Stomach (tissue), 9 donors: Measurements from ENCODE around the gene COX8A. TPM values are rescaled to one million over a fixed set of nuclear protein-coding genes. Genes with fewer than 3 reads are reported as not detected.

Experiments used
- DNase-seq, 2 donors: peaks; one replicate each; pipeline versions ENCODE4 v3.0.0 to v3.0.0-alpha.2; 2013 to 2019
- H3K27ac ChIP-seq, 5 donors: fragments of 200-600 bp in 4 of 5; sonication (generic) in 4 of 5; one replicate each; pipeline ENCODE4 v1.5.1; 2013 to 2019; ENCODE audit warnings: mild to moderate bottlenecking in 1 of 5, moderate library complexity in 1 of 5
- H3K27me3 ChIP-seq, 3 donors: fragments of 200-600 bp; sonication (generic); one replicate each; pipeline ENCODE4 v1.5.1; 2017 to 2019; ENCODE audit warnings: mixed run types in 1 of 3
- H3K36me3 ChIP-seq, 4 donors: fragments of 200-600 bp; sonication (generic); 1 replicate in 3 of 4; 2 replicates in 1 of 4; pipeline ENCODE4 v1.5.1; 2016 to 2019
- H3K4me1 ChIP-seq, 4 donors: fragments of 200-600 bp; sonication (generic); one replicate each; pipeline ENCODE4 v1.5.1; 2016 to 2019
- H3K4me3 ChIP-seq, 4 donors: fragments of 200-600 bp; sonication (generic) in 3 of 4; one replicate each; pipeline ENCODE4 v1.5.1; 2016 to 2019; ENCODE audit warnings: mild to moderate bottlenecking in 1 of 4
- H3K9me3 ChIP-seq, 4 donors: fragments of 200-600 bp; sonication (generic); one replicate each; pipeline ENCODE4 v1.5.1; 2016 to 2019
- EP300 ChIP-seq: sonication (generic); formaldehyde crosslinking; IDR thresholded peaks from one replicate; pipeline ENCODE4 v1.6.1; 2017; ENCODE audit warnings: antibody characterized with exemption
- POLR2A ChIP-seq, 4 donors: fragments of 450-650 bp; IDR thresholded peaks; one replicate each; pipeline ENCODE4 v1.6.1; 2016; ENCODE audit warnings: antibody characterized with exemption in 4 of 4, control low read depth in 2 of 4, mild to moderate bottlenecking in 1 of 4, moderate library complexity in 1 of 4
- POLR2AphosphoS5 ChIP-seq, 3 donors: sonication (generic); formaldehyde crosslinking; IDR thresholded peaks; one replicate each; pipeline ENCODE4 v1.6.1; 2016; ENCODE audit warnings: antibody characterized with exemption in 3 of 3
- WGBS, 5 donors: extraction: QIAGEN DNeasy Blood & Tissue Kit in 3 of 5; methylation state at CpG; one replicate each; pipeline versions ENCODE4 v1.1.5 to v1.1.7; 2013 to 2018; 5-methylcytosine and 5-hydroxymethylcytosine counted together
- intact Hi-C: fragments of 100-400 bp; cut with DNase I; formaldehyde crosslinking; loops from one replicate; pipeline ENCODE4 v1.15.1; 2023; ENCODE audit warnings: low total_unique reads
- polyA plus RNA-seq, 3 donors: library from polyadenylated mRNA; stranded (reverse); fragments of 200-250 nt; gene quantifications; one replicate each; pipeline ENCODE4 v1.2.3, GENCODE V29; 2013
- total RNA-seq, 5 donors: library from RNA; depleted of rRNA; stranded (reverse); fragments of >200 nt; gene quantifications; one replicate each; pipeline versions ENCODE4 v1.1.0 to v1.2.3, GENCODE V29; 2014 to 2016
- TF ChIP-seq, protein P1 (sequence below), 7 experiments: fragments of 450-650 bp in 4 of 7; fragments of 200-600 bp in 3 of 7; sonication (generic) in 3 of 7; IDR thresholded peaks; one replicate each; pipeline ENCODE4 v1.5.1; 2016 to 2019; ENCODE audit warnings: antibody characterized with exemption in 7 of 7, control low read depth in 2 of 7, mild to moderate bottlenecking in 1 of 7
- donor health status: healthy with polysubstance abuse.
- donor health status: Bipolar disorder and iron deficiency.
- donor health status: healthy.

The COX8A gene
- total and polyA plus RNA-seq, 8 donors = 107 to 1,045 (median 933) TPM

DNA sequence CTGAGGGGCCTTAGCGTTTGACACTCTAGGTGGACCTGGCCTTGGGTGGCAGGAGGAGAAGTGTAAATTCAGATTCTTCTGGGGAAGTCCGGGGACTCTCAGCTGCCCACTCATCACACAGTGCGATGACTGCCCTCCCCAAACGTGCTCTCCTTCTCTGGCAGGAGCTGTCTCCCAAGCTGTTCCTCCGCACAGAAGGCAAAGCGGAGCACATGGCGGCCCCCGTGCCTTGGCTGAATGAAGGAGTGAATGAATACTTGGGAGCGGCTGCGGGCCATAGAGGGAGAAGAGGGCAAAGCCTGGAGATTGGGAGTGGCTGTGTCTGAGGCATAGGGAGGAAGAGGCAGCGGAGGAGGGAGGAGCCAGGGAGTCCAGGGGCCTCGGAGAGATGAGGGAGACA, 42.5 kb upstream of the COX8A start:
- H3K36me3 ChIP-seq = no peaks in the 10 kb centered on the region
- H3K27me3 ChIP-seq = no peaks in the 10 kb centered on the region
- no peak overlapping the region for H3K27ac ChIP-seq
- no peaks in the 10 kb centered on the region for H3K9me3 ChIP-seq
- WGBS, 5 donors = 78 to 85% (median 84%) methylated on average over 12 of the region's 12 CpGs
- no peaks in the 10 kb centered on the region for H3K4me1 ChIP-seq
- no peak for DNase-seq
- H3K4me3 ChIP-seq = no peak overlapping the region
- intact Hi-C loops = no loop called here
- TF ChIP-seq, protein P1, sequence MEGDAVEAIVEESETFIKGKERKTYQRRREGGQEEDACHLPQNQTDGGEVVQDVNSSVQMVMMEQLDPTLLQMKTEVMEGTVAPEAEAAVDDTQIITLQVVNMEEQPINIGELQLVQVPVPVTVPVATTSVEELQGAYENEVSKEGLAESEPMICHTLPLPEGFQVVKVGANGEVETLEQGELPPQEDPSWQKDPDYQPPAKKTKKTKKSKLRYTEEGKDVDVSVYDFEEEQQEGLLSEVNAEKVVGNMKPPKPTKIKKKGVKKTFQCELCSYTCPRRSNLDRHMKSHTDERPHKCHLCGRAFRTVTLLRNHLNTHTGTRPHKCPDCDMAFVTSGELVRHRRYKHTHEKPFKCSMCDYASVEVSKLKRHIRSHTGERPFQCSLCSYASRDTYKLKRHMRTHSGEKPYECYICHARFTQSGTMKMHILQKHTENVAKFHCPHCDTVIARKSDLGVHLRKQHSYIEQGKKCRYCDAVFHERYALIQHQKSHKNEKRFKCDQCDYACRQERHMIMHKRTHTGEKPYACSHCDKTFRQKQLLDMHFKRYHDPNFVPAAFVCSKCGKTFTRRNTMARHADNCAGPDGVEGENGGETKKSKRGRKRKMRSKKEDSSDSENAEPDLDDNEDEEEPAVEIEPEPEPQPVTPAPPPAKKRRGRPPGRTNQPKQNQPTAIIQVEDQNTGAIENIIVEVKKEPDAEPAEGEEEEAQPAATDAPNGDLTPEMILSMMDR (IDR thresholded peaks at IDR 0.05) = no peak
- TF ChIP-seq EP300 (no peak), POLR2AphosphoS5 (IDR thresholded peaks at IDR 0.05) (no peak), POLR2A (IDR thresholded peaks at IDR 0.05) (no peak)

DNA sequence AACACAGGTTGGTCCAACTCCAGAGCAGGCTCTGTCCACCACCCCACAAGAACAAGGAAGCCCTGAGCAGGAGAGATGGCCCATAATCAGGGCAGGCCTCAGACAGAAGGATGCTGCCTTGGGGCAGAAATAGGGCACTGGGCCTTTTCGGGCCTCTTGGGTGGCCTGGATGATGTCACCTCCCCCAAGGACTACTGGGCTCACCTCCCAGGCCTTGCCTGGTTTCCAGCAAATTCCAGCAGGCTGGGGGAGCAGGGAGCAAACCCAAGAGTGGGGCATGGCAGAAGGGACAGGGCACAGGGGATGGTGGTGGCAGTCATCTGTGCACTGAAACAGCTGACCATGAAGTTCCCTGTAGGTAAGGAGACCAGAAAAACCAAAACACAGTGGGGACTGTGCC, 41.0 kb upstream of the COX8A start:
- no peaks in the 10 kb centered on the region for H3K27me3 ChIP-seq
- H3K9me3 ChIP-seq = no peaks in the 10 kb centered on the region
- H3K4me3 ChIP-seq = no peak overlapping the region
- no peak for TF ChIP-seq EP300
- TF ChIP-seq, protein P1 (IDR thresholded peaks at IDR 0.05) = no peak
- no peak for TF ChIP-seq POLR2AphosphoS5 (IDR thresholded peaks at IDR 0.05)
- no peak for TF ChIP-seq POLR2A (IDR thresholded peaks at IDR 0.05)
- intact Hi-C loops = no loop called here
- H3K36me3 ChIP-seq = no peaks in the 10 kb centered on the region
- WGBS, 5 donors = 79 to 94% (median 80%) methylated on average over 1 of the region's 1 CpG
- no peak for DNase-seq
- no peak overlapping the region for H3K27ac ChIP-seq
- peaks cover 0 to 9% (median 8%) of the 10 kb centered on the region in 4 donors for H3K4me1 ChIP-seq

DNA sequence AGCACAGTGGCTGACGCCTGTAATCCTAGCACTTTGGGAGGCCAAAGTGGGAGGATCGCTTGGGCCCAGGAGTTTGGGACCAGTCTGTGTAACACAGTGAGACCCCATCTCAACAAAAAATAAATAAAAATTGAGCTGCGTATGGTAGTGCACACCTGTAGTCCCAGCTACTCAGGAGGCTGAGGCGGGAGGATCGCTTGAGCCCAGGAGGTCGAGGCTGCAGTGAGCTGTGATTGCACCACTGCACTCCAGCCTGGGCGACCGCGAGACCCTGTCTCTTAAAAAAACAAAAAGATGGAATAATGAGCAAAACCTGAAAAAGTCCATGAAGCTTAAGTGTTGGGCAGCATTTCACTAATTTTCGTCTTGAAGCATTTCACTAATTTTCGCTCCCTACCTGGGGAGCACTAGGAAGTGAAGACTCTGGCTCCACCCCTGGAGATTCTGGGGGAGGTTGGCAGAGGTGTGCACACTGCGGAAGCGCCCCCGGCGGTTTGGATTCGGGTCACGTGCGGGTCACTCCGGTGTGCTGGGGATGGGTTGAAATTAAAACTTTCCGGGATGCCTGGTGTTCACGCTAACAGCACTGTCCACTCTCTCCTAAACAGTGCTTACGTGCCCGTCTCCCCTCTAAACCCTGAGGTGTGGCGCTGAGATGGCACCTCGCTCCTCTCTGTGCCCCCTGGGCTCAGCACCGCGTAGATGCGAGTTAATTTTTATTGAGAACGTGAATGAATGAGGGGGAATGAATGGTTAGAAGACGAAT, 36.5 kb upstream of the COX8A start:
- peak in 1 of 2 donors; percentile 46 for DNase-seq
- Histone ChIP-seq H3K27ac (peak overlapping the region; percentile 76 to 84 (median 79)), H3K36me3 (peaks cover 0 to 11% (median 0%) of the 10 kb centered on the region in 4 donors), H3K27me3 (no peaks in the 10 kb centered on the region), H3K9me3 (no peaks in the 10 kb centered on the region), H3K4me1 (peaks cover 6 to 38% (median 23%) of the 10 kb centered on the region in 4 donors), H3K4me3 (peak overlapping the region; percentile 70 to 91 (median 78))
- intact Hi-C loops = no loop called here
- WGBS, 5 donors = 20 to 33% (median 23%) methylated on average over 23 to 30 of the region's 30 CpGs
- TF ChIP-seq EP300 (no peak), POLR2AphosphoS5 (IDR thresholded peaks at IDR 0.05) (no peak), POLR2A (IDR thresholded peaks at IDR 0.05) (no peak)
- TF ChIP-seq, protein P1 (IDR thresholded peaks at IDR 0.05) = no peak

DNA sequence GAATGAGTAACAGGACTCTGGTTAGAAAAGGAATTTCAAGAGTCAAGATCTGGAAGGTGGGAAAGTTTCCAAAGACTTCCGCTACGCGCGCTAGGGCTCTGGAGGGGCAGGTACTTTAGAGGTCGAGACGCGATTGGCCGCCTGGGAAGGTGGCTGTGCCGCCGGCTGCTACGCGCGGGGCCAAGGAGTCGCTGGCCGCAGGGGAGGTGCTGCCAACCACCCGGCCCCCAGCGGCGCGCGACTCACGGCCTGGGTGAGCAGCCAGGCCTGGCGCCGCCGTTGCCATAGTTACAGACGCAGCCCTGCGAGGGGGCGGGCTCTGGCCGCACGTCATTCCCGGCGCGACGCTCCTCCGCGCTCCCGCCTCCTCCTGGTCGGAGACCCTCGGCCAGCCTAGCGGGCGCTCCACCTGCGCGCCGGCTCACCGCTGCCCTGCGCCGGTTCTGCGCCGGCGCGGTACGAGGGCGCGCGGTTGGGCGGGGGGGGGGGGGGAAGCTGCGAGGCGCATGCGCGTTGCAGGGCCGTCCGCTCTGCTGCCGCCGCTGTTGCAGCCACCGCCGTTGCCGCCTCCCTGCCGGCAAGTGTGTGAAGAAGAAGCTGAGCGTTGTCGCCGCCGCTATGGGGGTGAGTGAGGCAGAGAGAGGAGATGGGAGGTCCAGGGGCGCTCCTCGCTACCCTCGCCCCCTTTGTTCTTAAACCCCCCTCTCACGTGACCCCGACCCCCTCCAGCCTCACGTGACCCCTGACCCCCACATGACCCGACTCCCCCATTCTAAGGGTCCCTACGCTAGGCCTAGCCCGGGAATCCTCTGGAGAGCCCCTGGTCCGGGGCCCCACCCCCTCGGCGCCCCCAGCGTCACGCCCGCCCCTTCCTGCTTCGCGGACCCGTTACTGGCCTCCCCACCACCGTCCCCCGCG, 35.7 kb upstream of the COX8A start, which contains the start of gene NAA40:
Gene NAA40 (plus strand): TSS at position 524 of the 918 bp plus-strand sequence. CDS start 95 bp downstream, at position 619.
- Histone ChIP-seq H3K27ac (peak within 1 kb of the TSS; percentile 76 to 84 (median 79)), H3K4me3 (peak within 1 kb of the TSS; percentile 70 to 91 (median 78)), H3K27me3 (no peaks in the 10 kb centered on the region), H3K4me1 (peaks cover 6 to 41% (median 23%) of the 10 kb centered on the region in 4 donors), H3K36me3 (peaks cover 0 to 12% (median 0%) of the 10 kb centered on the region in 4 donors), H3K9me3 (no peaks in the 10 kb centered on the region)
- TF ChIP-seq, protein P1 (IDR thresholded peaks at IDR 0.05) = no peak
- peak in 2 of 3 donors; percentile 24 to 86 for TF ChIP-seq POLR2AphosphoS5 (IDR thresholded peaks at IDR 0.05)
- no peak for TF ChIP-seq POLR2A (IDR thresholded peaks at IDR 0.05)
- no peak for TF ChIP-seq EP300
- 0 to 1% (median 0%) methylated on average over 33 to 90 of the region's 92 CpGs for WGBS, 5 donors
- peak; percentile 95 to 99 for DNase-seq
- intact Hi-C loops = no loop called here
